Measurements from ENCODE around the gene ACBD3.
A peak's percentile ranks its signal among the peaks of the same experiment; 100 is the strongest.

Gene ACBD3

GRCh38 chr1:226111883-226112261 is 74.7 kb downstream of the ACBD3 start:
- DNase-seq (ENCODE audit: low read depth): no peak

GRCh38 chr1:226111098-226111882 is 75.3 kb downstream of the ACBD3 start:
- DNase-seq (ENCODE audit: low read depth): no peak

DNA sequence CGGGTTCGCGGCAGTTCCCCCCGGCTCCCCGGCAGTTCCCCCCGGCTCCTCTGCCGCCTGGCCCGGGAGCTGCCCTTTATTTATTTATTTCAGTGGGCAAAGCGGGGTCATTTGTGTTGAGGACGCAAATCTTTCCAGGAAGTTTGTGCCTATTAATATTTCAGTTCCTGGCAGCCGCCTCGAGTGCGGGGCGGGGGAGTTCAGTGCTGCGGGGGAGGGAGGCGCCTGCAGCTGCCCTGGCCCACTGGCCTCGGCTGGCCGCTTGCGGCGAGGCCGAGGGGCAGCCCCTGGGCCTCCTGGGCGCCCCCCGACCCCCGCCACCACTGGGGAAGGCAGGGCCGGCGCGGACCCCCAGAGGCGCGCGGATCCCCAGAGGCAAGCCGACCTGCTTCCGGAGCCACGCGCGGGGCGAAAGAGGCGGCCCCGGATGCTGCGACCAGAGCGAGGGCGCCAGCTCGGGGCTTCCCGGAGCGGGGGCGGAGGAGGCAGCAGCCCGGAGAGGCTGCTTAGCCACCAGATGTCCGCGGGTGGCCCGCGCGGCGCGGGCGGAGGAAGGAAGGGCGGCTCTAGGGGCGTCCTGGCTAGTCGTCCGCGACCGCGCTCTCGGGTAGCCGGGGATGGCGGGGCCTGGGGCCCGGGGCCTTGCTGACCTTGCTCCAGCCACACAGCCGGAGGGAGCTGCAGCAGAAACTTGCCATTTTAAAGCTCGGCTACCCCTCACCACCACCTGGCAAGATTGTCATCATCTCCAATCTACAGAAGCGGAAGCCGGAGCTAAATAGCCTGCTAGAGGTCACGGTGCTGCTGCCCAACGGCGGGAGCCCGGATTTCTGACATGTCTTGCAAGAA is 76.1 kb downstream of the ACBD3 start:
- DNase-seq (ENCODE audit: low read depth): peak; percentile 69

- peak; percentile 81 for DNase-seq (ENCODE audit: low read depth)
These were observed 76.7 kb downstream of the ACBD3 start for GRCh38 chr1:226109829-226110248.

GRCh38 chr1:226108935-226109828 is 77.4 kb downstream of the ACBD3 start:
- peak; percentile 54 for DNase-seq (ENCODE audit: low read depth)

DNA sequence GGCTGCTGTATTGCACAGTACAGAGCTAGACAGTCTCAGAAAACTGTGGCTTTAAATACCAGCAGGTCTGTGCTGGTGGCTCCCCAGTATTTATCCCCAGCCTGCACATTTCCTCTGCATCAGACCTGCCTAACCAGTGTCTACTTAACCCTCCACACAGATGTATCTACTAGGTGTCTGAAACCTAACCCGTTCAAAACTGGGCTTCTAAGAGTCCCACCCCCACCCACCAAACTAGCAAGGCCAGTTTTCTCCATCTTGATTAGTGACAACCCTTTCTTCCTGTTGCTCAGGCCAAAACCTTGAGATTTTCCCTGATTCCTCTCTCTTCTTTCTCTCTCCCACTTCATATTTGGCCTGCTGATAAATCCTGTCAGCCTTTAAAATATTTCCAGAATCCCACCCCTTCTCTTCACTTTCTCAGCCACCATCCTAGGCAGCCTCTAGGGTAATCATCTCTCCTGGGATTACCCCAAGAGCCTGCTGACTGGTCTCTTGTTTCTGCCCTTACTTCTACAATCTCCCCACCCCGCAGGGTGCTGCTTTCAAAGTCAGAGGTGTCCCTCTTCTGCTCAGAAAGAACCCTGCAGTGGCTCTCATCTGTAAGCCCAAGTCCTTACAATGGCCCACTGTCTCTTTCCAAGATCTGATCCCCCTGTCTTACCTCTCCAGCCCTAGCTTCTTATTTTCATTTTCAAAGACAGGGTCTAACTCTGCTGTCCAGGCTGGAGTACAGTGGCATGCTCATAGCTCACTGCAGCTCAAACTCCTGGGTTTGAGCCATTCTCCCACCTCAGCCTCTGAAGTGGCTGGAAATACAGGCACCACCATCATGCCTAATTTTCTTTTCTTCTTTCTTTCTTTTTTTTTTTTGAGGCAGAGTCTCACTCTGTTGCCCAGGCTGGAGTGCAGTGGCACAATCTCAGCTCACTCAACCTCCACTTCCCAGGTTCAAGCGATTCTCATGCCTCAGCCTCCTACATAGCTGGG is 78.8 kb downstream of the ACBD3 start:
- DNase-seq (ENCODE audit: low read depth): no peak

GRCh38 chr1:226104671-226105121 is 81.8 kb downstream of the ACBD3 start:
- peak; percentile 75 for DNase-seq (ENCODE audit: low read depth)

DNA sequence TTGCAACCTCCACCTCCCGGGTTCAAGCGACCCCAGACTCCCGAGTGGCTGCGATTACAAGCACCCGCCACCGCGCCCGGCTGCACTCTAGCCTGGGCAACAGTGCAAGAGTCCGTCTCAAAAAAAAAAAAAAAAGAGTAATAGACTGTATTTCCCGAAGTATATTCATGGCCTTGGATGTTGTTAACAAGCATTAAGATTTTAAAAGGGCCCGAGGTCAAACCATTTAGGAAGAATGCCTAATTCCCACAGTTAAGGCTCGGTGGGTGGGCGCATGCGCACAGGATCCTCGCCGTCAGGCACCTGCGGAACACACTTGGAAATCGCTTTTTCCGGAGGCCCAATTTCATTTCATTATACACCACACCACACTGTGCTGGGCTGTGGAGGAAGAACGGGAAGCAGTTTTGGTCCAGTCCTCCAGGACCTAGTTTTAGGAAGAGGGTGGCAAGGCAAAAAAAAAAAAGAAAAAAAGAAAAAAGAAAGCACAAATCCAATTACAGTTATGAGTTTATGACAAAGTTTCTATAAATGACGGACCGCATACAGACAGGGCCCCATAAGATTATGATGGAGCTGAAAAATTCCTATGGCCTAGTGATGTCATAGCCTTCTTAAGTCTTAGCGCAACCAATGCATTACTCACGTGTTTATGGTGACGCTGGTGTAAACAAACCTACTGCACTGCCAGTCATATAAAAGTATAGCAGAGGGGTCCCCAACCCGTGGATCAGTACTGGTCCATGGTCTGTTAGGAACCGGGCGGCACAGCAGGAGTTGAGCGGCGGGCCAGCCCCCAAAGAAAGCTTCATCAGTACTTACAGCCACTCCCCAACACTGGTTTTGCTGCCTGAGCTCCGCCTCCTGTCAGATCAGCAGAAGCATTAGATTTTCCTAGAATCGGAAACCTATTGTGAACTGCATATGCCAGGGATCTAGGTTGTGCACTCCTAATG is 85.8 kb downstream of the ACBD3 start:
- DNase-seq (ENCODE audit: low read depth): peak; percentile 43

DNA sequence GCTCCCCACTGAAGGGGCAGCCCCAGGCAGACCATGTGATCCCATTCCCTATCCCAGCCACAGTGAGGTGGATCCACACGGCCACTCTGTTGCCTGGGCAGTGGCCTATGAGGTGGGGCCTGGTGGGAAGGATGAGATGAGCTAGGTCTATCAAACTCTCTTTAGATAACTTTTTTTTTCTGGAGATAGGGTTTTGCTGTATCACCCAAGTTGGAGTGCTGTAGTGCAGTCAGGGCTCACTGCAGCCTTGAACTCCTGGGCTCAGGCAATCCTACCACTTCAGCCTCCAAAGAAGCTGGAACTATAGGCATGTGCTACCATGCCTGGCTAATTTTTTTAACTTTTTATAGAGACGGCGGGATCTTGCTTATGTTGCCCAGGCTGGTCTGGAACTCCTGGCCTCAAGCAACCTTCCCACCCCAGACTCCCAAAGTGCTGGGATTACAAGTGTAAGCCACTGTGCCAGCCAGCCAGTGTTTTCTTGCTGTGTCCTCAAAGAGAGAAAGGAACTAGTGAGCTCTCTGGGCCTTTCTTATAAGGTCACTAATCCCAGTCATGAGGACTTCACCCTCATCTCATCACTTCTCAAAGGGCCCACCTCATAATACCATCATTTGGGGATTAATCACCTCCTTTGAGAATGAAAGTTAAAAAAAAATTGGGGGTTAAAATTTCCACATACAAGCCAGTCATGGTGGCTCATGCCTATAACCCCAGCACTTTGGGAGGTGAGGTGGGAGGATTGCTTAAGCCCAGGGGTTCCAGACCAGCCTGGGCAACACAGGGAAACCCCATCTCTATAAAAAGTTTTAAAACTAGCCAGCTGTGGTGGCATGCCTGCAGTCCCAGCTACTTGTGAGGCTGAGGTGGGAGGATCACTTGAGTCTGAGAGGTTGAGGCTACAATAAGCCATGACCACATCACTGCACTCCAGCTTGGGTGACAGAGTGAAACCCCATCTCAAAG is 87.4 kb downstream of the ACBD3 start:
- no peak for DNase-seq (ENCODE audit: low read depth)

GRCh38 chr1:226097866-226098625 is 88.5 kb downstream of the ACBD3 start:
- DNase-seq (ENCODE audit: low read depth): peak; percentile 59

DNA sequence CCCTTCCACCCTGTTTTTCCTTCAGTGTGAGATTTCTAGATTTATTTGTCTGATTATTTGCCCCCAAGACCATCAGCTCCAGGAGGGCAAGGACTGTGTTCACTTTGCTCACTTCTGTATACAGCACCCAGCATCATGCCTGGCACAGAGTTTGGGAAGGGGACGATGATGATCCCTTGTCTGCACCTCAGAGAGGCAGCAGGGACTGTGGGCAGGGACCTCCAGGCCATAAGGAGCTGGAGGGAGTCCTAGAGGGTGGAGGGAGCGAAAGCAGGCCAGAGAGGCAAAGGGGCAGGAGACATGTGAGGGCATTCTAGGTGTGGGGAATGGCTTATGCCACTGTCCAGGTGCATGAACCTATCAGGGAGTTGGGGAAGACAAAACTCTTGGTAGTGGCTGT is 91.3 kb downstream of the ACBD3 start:
- DNase-seq (ENCODE audit: low read depth): no peak

Measured in EH (cell line).